ENCODE results near the gene HIC2. TPM values are rescaled to one million over a fixed set of nuclear protein-coding genes. Genes with fewer than 3 reads are reported as not detected.
"Not testable (repeated sequence)": the region's sequence is repeated elsewhere in the genome, so short reads cannot be mapped to it uniquely, and the experiment has no call there.

The HIC2 gene
- polyA plus RNA-seq, 3 donors: 0.34 to 3.9 (median 0.36) TPM

DNA sequence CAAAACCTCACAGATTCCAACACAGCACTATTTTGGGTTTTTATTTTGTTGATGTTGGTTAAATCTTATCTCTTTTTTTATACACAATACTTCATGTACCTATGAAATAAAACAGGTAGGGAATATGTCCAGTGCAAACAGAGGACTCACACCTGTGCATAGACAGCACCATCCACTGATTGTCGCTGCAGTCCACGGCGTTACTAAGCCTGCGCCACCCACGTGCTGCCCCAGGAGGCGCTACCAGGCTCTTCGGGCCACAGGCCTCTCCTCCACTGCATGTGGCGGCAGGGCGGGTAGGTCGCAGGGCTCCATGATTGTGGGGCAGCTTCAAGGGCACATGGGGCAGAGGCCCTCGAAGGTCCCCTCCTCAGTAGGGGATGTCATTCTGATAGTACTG, 55.8 kb downstream of the HIC2 start:
- H3K36me3 ChIP-seq (replicated peaks in 1 of 2; ENCODE audit: control insufficient read depth in 1 of 2, insufficient read depth in 2 of 2, low read length in 2 of 2); H4K20me1 ChIP-seq (ENCODE audit: insufficient read depth, low read length); H3K4me1 Mint-ChIP-seq; H3K9me3 Mint-ChIP-seq; H3K27ac ChIP-seq (ENCODE audit: low read depth in 1 of 2, low read length in 2 of 2); DNase-seq; H3K4me2 ChIP-seq (replicated peaks; ENCODE audit: extremely low read depth, low read length, poor library complexity, severe bottlenecking); H3K36me3 Mint-ChIP-seq; H3K4me3 Mint-ChIP-seq; H3K9ac ChIP-seq (ENCODE audit: insufficient read depth, low read length, poor library complexity, severe bottlenecking); H3K4me1 ChIP-seq (ENCODE audit: control insufficient read depth in 1 of 2, insufficient read depth in 2 of 2, low read length in 2 of 2); H3K79me2 ChIP-seq (ENCODE audit: insufficient read depth, low read length); H3K9me3 ChIP-seq (replicated peaks in 1 of 2; ENCODE audit: control insufficient read depth in 1 of 2, insufficient read depth in 1 of 2, low read length in 2 of 2); H3K27me3 Mint-ChIP-seq (ENCODE audit: low read depth in 3 of 3); H3K27me3 ChIP-seq (ENCODE audit: control insufficient read depth in 2 of 2, insufficient read depth in 2 of 2, low read length in 2 of 2); H2AFZ ChIP-seq (ENCODE audit: insufficient read depth, low read depth, low read length, poor library complexity, severe bottlenecking); H3K27ac Mint-ChIP-seq; intact Hi-C loops (cut with micrococcal nuclease); H3K4me3 ChIP-seq (replicated peaks in 1 of 3; ENCODE audit: low read depth in 2 of 3, low read length in 3 of 3): not testable (repeated sequence)
- WGBS (ENCODE audit: insufficient coverage): no CpG with 5 or more reads among the region's 11 CpGs

DNA sequence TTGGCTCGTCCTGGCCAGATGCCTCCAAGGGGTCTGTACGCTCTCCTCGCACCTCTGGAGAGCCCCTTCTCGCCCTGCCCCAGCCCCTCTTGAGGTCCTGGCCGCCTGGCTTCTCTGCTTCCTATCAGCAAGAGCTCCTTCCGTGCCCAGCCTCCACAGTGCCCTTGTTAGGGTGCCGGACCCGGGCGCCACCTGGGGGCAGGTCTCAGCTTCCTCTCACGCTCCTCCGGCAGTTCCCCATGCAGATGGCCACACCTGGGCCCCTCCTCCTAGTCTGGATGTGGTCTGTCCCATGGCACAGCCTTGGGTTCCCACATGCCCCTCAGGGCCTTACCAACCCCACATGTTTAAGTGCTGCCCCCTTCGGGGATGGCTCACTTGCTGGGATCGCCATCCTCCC, 56.5 kb downstream of the HIC2 start:
- intact Hi-C loops (cut with micrococcal nuclease); H3K4me2 ChIP-seq (replicated peaks; ENCODE audit: extremely low read depth, low read length, poor library complexity, severe bottlenecking); H3K4me3 Mint-ChIP-seq; H3K27me3 Mint-ChIP-seq (ENCODE audit: low read depth in 3 of 3); H4K20me1 ChIP-seq (ENCODE audit: insufficient read depth, low read length); H3K4me1 ChIP-seq (ENCODE audit: control insufficient read depth in 1 of 2, insufficient read depth in 2 of 2, low read length in 2 of 2); H3K4me1 Mint-ChIP-seq; H3K27ac Mint-ChIP-seq; DNase-seq; H2AFZ ChIP-seq (ENCODE audit: insufficient read depth, low read depth, low read length, poor library complexity, severe bottlenecking); H3K9me3 ChIP-seq (replicated peaks in 1 of 2; ENCODE audit: control insufficient read depth in 1 of 2, insufficient read depth in 1 of 2, low read length in 2 of 2); H3K36me3 ChIP-seq (replicated peaks in 1 of 2; ENCODE audit: control insufficient read depth in 1 of 2, insufficient read depth in 2 of 2, low read length in 2 of 2); H3K4me3 ChIP-seq (replicated peaks in 1 of 3; ENCODE audit: low read depth in 2 of 3, low read length in 3 of 3); H3K9ac ChIP-seq (ENCODE audit: insufficient read depth, low read length, poor library complexity, severe bottlenecking); H3K36me3 Mint-ChIP-seq; H3K27ac ChIP-seq (ENCODE audit: low read depth in 1 of 2, low read length in 2 of 2); H3K79me2 ChIP-seq (ENCODE audit: insufficient read depth, low read length); H3K27me3 ChIP-seq (ENCODE audit: control insufficient read depth in 2 of 2, insufficient read depth in 2 of 2, low read length in 2 of 2); H3K9me3 Mint-ChIP-seq: not testable (repeated sequence)
- no CpG with 5 or more reads among the region's 13 CpGs for WGBS (ENCODE audit: insufficient coverage)

DNA sequence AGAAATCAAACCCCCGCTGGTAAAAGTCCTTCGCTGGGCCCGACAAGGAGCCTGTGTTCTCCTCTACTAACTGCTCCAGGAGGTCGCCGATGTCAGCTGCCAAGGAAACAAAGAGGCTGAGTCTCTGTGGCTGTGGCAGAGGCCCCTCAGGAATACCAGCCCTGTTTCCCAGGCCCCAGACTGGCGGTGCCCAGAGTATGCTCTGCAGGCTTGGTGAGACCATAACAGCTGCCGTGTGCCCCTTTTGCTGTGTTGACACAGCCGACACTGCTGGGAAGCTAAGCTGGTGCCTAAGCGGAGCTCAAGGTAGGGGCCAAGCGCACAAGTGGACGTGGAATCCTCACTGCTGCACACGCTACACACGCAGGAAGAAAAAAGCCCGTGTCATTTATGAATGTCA, 66.9 kb downstream of the HIC2 start:
- H3K4me2 ChIP-seq (replicated peaks; ENCODE audit: extremely low read depth, low read length, poor library complexity, severe bottlenecking); DNase-seq; H3K4me3 Mint-ChIP-seq; H3K9me3 Mint-ChIP-seq; H3K9ac ChIP-seq (ENCODE audit: insufficient read depth, low read length, poor library complexity, severe bottlenecking); H3K27ac ChIP-seq (ENCODE audit: low read depth in 1 of 2, low read length in 2 of 2); H3K4me1 ChIP-seq (ENCODE audit: control insufficient read depth in 1 of 2, insufficient read depth in 2 of 2, low read length in 2 of 2); H3K27ac Mint-ChIP-seq; H3K79me2 ChIP-seq (ENCODE audit: insufficient read depth, low read length); H2AFZ ChIP-seq (ENCODE audit: insufficient read depth, low read depth, low read length, poor library complexity, severe bottlenecking); H3K9me3 ChIP-seq (replicated peaks in 1 of 2; ENCODE audit: control insufficient read depth in 1 of 2, insufficient read depth in 1 of 2, low read length in 2 of 2); H3K36me3 Mint-ChIP-seq; H3K27me3 Mint-ChIP-seq (ENCODE audit: low read depth in 3 of 3); intact Hi-C loops (cut with micrococcal nuclease); H3K4me3 ChIP-seq (replicated peaks in 1 of 3; ENCODE audit: low read depth in 2 of 3, low read length in 3 of 3); H3K4me1 Mint-ChIP-seq; H3K36me3 ChIP-seq (replicated peaks in 1 of 2; ENCODE audit: control insufficient read depth in 1 of 2, insufficient read depth in 2 of 2, low read length in 2 of 2); H4K20me1 ChIP-seq (ENCODE audit: insufficient read depth, low read length); H3K27me3 ChIP-seq (ENCODE audit: control insufficient read depth in 2 of 2, insufficient read depth in 2 of 2, low read length in 2 of 2): not testable (repeated sequence)
- WGBS (ENCODE audit: insufficient coverage): no CpG with 5 or more reads among the region's 14 CpGs

DNA sequence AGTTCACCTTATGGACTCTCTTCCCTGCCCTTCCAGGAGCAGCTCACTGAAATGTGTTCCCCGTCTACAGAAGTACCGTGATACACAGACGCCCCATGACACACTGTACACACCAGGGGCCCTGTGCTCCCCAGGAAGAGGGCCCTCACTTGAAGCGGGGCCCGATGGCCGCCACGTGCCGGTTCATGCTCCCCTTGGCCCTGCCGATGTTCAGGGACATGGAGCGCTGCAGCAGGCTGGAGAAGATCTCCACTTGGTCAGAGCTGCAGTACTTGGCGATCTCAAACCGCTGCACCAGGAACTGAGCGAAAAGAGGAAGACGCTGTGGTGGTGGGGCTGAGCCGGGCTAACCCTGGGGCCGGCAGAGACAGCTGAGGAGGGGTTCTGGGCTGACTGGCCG, 70.6 kb downstream of the HIC2 start:
- H3K27me3 ChIP-seq (ENCODE audit: control insufficient read depth in 2 of 2, insufficient read depth in 2 of 2, low read length in 2 of 2); intact Hi-C loops (cut with micrococcal nuclease); H3K9me3 ChIP-seq (replicated peaks in 1 of 2; ENCODE audit: control insufficient read depth in 1 of 2, insufficient read depth in 1 of 2, low read length in 2 of 2); H4K20me1 ChIP-seq (ENCODE audit: insufficient read depth, low read length); H3K4me1 Mint-ChIP-seq; H3K4me3 ChIP-seq (replicated peaks in 1 of 3; ENCODE audit: low read depth in 2 of 3, low read length in 3 of 3); H3K9ac ChIP-seq (ENCODE audit: insufficient read depth, low read length, poor library complexity, severe bottlenecking); DNase-seq; H3K79me2 ChIP-seq (ENCODE audit: insufficient read depth, low read length); H3K4me3 Mint-ChIP-seq; H3K27ac Mint-ChIP-seq; H3K27me3 Mint-ChIP-seq (ENCODE audit: low read depth in 3 of 3); H3K36me3 Mint-ChIP-seq; H3K4me1 ChIP-seq (ENCODE audit: control insufficient read depth in 1 of 2, insufficient read depth in 2 of 2, low read length in 2 of 2); H3K9me3 Mint-ChIP-seq; H3K36me3 ChIP-seq (replicated peaks in 1 of 2; ENCODE audit: control insufficient read depth in 1 of 2, insufficient read depth in 2 of 2, low read length in 2 of 2); H2AFZ ChIP-seq (ENCODE audit: insufficient read depth, low read depth, low read length, poor library complexity, severe bottlenecking); H3K4me2 ChIP-seq (replicated peaks; ENCODE audit: extremely low read depth, low read length, poor library complexity, severe bottlenecking); H3K27ac ChIP-seq (ENCODE audit: low read depth in 1 of 2, low read length in 2 of 2): not testable (repeated sequence)
- WGBS (ENCODE audit: insufficient coverage): no CpG with 5 or more reads among the region's 17 CpGs
